H1 (cell line): ENCODE measurements around the gene SBNO2. TPM values are rescaled to one million over a fixed set of nuclear protein-coding genes. Genes with fewer than 3 reads are reported as not detected.

Experiments
- CTCF ChIA-PET: fragments of 300-600 bp; sonication (Branson Sonifier 250); formaldehyde crosslinking; loops from one replicate; lab custom pipeline; 2021; ENCODE audit not compliant: partially characterized antibody; lab: Charles Lee
- POLR2A ChIA-PET: fragments of 300-600 bp; sonication (Branson Sonifier 250); formaldehyde crosslinking; loops from one replicate; lab custom pipeline; 2021; ENCODE audit warnings: inconsistent platforms; ENCODE audit not compliant: partially characterized antibody; lab: Charles Lee
- DNase-seq, 2 experiments: peaks; one replicate each; pipeline versions ENCODE4 v3.0.0 to v3.0.0-alpha.2; 2010 to 2022; ENCODE audit warnings: low spot score in 2 of 2, low read depth in 1 of 2, mixed read lengths in 1 of 2
- FAIRE-seq: peaks from 2 replicates; lab custom pipeline; 2011; peaks lifted over from hg19 to GRCh38; lab: Jason Lieb, UNC
- H2AFZ ChIP-seq: 2 replicates; pipeline ENCODE4 v1.8.1; 2012; ENCODE audit warnings: low read length, inconsistent platforms
- H2AK5ac ChIP-seq: 2 replicates; pipeline ENCODE4 v1.6.1; 2013; ENCODE audit warnings: low read depth, low read length
- H2BK120ac ChIP-seq: replicated peaks from 2 replicates; pipeline ENCODE3; 2013; ENCODE audit warnings: low read depth, low read length, inconsistent platforms
- H2BK12ac ChIP-seq: 2 replicates; pipeline ENCODE4 v1.6.1; 2013; ENCODE audit warnings: low read depth, low read length
- H2BK15ac ChIP-seq: 2 replicates; pipeline ENCODE4 v1.6.1; 2013; ENCODE audit warnings: low read length
- H2BK20ac ChIP-seq: 2 replicates; pipeline ENCODE4 v1.6.1; 2013; ENCODE audit warnings: low read length
- H2BK5ac ChIP-seq: 2 replicates; pipeline ENCODE4 v1.6.1; 2013; ENCODE audit warnings: low read depth, low read length
- H3K14ac ChIP-seq: 2 replicates; pipeline ENCODE4 v1.6.1; 2013; ENCODE audit warnings: inconsistent platforms; ENCODE audit not compliant: insufficient read length
- H3K18ac ChIP-seq: 2 replicates; pipeline ENCODE4 v1.6.1; 2013; ENCODE audit warnings: low read length; ENCODE audit errors: extremely low read depth
- H3K23ac ChIP-seq: 2 replicates; pipeline ENCODE4 v1.6.1; 2013; ENCODE audit warnings: inconsistent platforms; ENCODE audit not compliant: insufficient read length
- H3K23me2 ChIP-seq: 2 replicates; pipeline ENCODE4 v1.6.1; 2013; ENCODE audit warnings: low read depth, low read length
- H3K27ac ChIP-seq: 2 replicates; pipeline ENCODE4 v1.6.1; 2011; ENCODE audit warnings: low read depth, low read length, inconsistent platforms
- H3K27me3 ChIP-seq, 4 experiments: replicated peaks in 1 of 4; 1 replicate in 1 of 4; 2 replicates in 3 of 4; pipeline versions ENCODE4 v1.6.1 to v1.8.1; 2011 to 2013; ENCODE audit warnings: low read length in 3 of 4, mild to moderate bottlenecking in 3 of 4, inconsistent platforms in 2 of 4, mixed read lengths in 2 of 4, moderate library complexity in 1 of 4; ENCODE audit not compliant: control insufficient read depth in 3 of 4, insufficient read depth in 3 of 4; ENCODE audit errors: extremely low read depth in 1 of 4
- H3K36me3 ChIP-seq, 4 experiments: 2 replicates each; pipeline versions ENCODE4 v1.6.1 to v1.8.1; 2011 to 2013; ENCODE audit warnings: mild to moderate bottlenecking in 4 of 4, low read length in 3 of 4, moderate library complexity in 2 of 4, control low read depth in 1 of 4, inconsistent platforms in 1 of 4; ENCODE audit not compliant: insufficient read depth in 4 of 4, control insufficient read depth in 2 of 4
- H3K4ac ChIP-seq: replicated peaks from 2 replicates; pipeline ENCODE3; 2013; ENCODE audit warnings: low read length, low read depth, mixed read lengths, inconsistent platforms; ENCODE audit not compliant: insufficient read length
- H3K4me1 ChIP-seq, 4 experiments: replicated peaks in 1 of 4; 1 replicate in 1 of 4; 2 replicates in 3 of 4; pipeline versions ENCODE4 v1.6.1 to v1.8.1; 2011 to 2013; ENCODE audit warnings: low read length in 3 of 4, inconsistent platforms in 2 of 4, mixed read lengths in 1 of 4; ENCODE audit not compliant: insufficient read depth in 4 of 4, control insufficient read depth in 3 of 4
- H3K4me2 ChIP-seq, 2 experiments: 2 replicates each; pipeline versions ENCODE4 v1.6.1 to v1.8.1; 2011 to 2013; ENCODE audit warnings: low read depth in 2 of 2, low read length in 2 of 2, control low read depth in 1 of 2, inconsistent platforms in 1 of 2, mild to moderate bottlenecking in 1 of 2; ENCODE audit not compliant: insufficient read depth in 1 of 2
- H3K4me3 ChIP-seq, 4 experiments: fragments of 200-600, 300-600 bp in 1 of 4; sonication (generic), shearing (Covaris generic), sonication (Bioruptor Twin) in 1 of 4; 2 replicates each; pipeline versions ENCODE4 v1.5.1 to v1.8.1; 2011 to 2016; ENCODE audit warnings: low read length in 4 of 4, low read depth in 3 of 4, control low read depth in 2 of 4, inconsistent platforms in 2 of 4, mild to moderate bottlenecking in 2 of 4, mixed read lengths in 1 of 4, moderate library complexity in 1 of 4; ENCODE audit not compliant: insufficient read depth in 2 of 4; ENCODE audit errors: extremely low read depth in 1 of 4
- H3K56ac ChIP-seq: replicated peaks from 2 replicates; pipeline ENCODE3; 2013; ENCODE audit warnings: low read depth, mild to moderate bottlenecking, mixed read lengths, low read length, inconsistent platforms; ENCODE audit not compliant: insufficient read length
- H3K79me1 ChIP-seq: 2 replicates; pipeline ENCODE4 v1.6.1; 2013; ENCODE audit warnings: low read depth, low read length, control low read depth
- H3K79me2 ChIP-seq, 2 experiments: 2 replicates each; pipeline versions ENCODE4 v1.6.1 to v1.8.1; 2012 to 2013; ENCODE audit warnings: low read length in 2 of 2, mild to moderate bottlenecking in 2 of 2, inconsistent platforms in 1 of 2; ENCODE audit not compliant: insufficient read depth in 2 of 2, control insufficient read depth in 1 of 2
- H3K9ac ChIP-seq, 4 experiments: replicated peaks in 1 of 4; 1 replicate in 1 of 4; 2 replicates in 3 of 4; pipeline versions ENCODE4 v1.6.1 to v1.8.1; 2011 to 2013; ENCODE audit warnings: low read depth in 3 of 4, low read length in 3 of 4, control low read depth in 2 of 4, mild to moderate bottlenecking in 2 of 4, moderate library complexity in 2 of 4, inconsistent platforms in 1 of 4; ENCODE audit errors: extremely low read depth in 1 of 4
- H3K9me3 ChIP-seq, 2 experiments: 2 replicates each; pipeline versions ENCODE4 v1.6.1 to v1.8.1; 2012 to 2013; ENCODE audit warnings: mild to moderate bottlenecking in 2 of 2, moderate library complexity in 2 of 2, control low read depth in 1 of 2, inconsistent platforms in 1 of 2, low read depth in 1 of 2, low read length in 1 of 2, mixed read lengths in 1 of 2; ENCODE audit not compliant: insufficient read depth in 2 of 2
- H4K20me1 ChIP-seq, 2 experiments: replicated peaks in 1 of 2; 2 replicates each; pipeline versions ENCODE3 to v1.8.1; 2011 to 2013; ENCODE audit warnings: inconsistent platforms in 2 of 2, low read length in 2 of 2, mild to moderate bottlenecking in 1 of 2; ENCODE audit not compliant: insufficient read depth in 2 of 2, control insufficient read depth in 1 of 2
- H4K5ac ChIP-seq: 2 replicates; pipeline ENCODE4 v1.6.1; 2013; ENCODE audit warnings: low read length, low read depth, mixed read lengths, inconsistent platforms; ENCODE audit not compliant: insufficient read length
- H4K8ac ChIP-seq: 2 replicates; pipeline ENCODE4 v1.8.0; 2013; ENCODE audit warnings: mild to moderate bottlenecking, moderate library complexity, low read length, inconsistent platforms; ENCODE audit not compliant: insufficient read depth; ENCODE audit errors: extremely low read depth
- H4K91ac ChIP-seq: replicated peaks from 2 replicates; pipeline ENCODE3; 2013; ENCODE audit warnings: low read length, mixed read lengths, inconsistent platforms; ENCODE audit not compliant: insufficient read length
- KDM1A ChIP-seq: fragments of 200-600, 300-600 bp; sonication (generic); IDR thresholded peaks from 2 replicates; pipeline ENCODE4 v1.7.1; 2016; ENCODE audit warnings: mild to moderate bottlenecking, low read length, borderline replicate concordance
- POLR2AphosphoS5 ChIP-seq: IDR thresholded peaks from 2 replicates; pipeline ENCODE4 v1.6.1; 2011; ENCODE audit warnings: low read depth, low read length
- TBP ChIP-seq: IDR thresholded peaks from 2 replicates; pipeline ENCODE4 v1.6.1; 2011; ENCODE audit warnings: low read depth, low read length, improper control_type of control experiment
- WGBS, 2 experiments: shearing (Covaris generic) in 1 of 2; methylation state at CpG; one replicate each; pipeline versions ENCODE4 v1.1.6 to v1.1.7; 2013 to 2015; ENCODE audit warnings: low lambda C conversion rate in 2 of 2, mixed read lengths in 2 of 2, inconsistent platforms in 1 of 2, low coverage in 1 of 2, missing lambda C conversion rate in 1 of 2; ENCODE audit not compliant: insufficient replicate concordance in 2 of 2, insufficient coverage in 1 of 2, insufficient read length in 1 of 2; ENCODE audit errors: extremely low coverage in 1 of 2, missing lambda C conversion rate in 1 of 2; 5-methylcytosine and 5-hydroxymethylcytosine counted together
- polyA plus RNA-seq, 7 experiments: library from polyadenylated mRNA; depleted of rRNA in 3 of 7; stranded (reverse) in 5 of 7; unstranded in 2 of 7; fragments of >200 nt in 5 of 7; fragments of 200-250 nt in 2 of 7; gene quantifications; 1 replicate in 5 of 7; 2 replicates in 1 of 7; 4 replicates in 1 of 7; pipeline versions ENCODE4 v1.2.1 to v1.2.3, GENCODE V29; 2011 to 2013; ENCODE audit warnings: missing spikeins in 2 of 7, mixed read lengths in 2 of 7
- total RNA-seq: library from RNA; stranded (reverse); fragmentation: NEBNext Ultra II Directional; extraction: Animal tissue kit (Norgen Biotek cat#: 25700); gene quantifications from 2 replicates; pipeline ENCODE4 v1.2.1, GENCODE V29; 2021

SBNO2 gene
- total and polyA plus RNA-seq, 2 of the 8 experiments (the other 6 are each of a cell fraction or from before 2014, with no cell fraction given): 12.2 to 31.4 TPM

- no peak for TF ChIP-seq KDM1A
- TF ChIP-seq TBP: no peak
- 0 out of 2 replicates have a peak, but pooled peaks have one; percentile 43 for TF ChIP-seq POLR2AphosphoS5
- TF ChIP-seq, all 59 proteins: peak for 1
- Histone ChIP-seq H3K18ac (no peak overlapping the region), H3K79me1 (no peaks in the 10 kb centered on the region; the same call in none of the 2 replicates)
These were observed 88.2 kb downstream of the SBNO2 start for GRCh38 chr19:1085676-1086442.

More at GRCh38 chr19:1085676-1086442, 88.2 kb downstream of the SBNO2 start:
- H2BK12ac ChIP-seq: no peak overlapping the region
- no peak overlapping the region for H4K91ac ChIP-seq
- H2BK20ac ChIP-seq: no peak overlapping the region
- no peak overlapping the region for H2BK120ac ChIP-seq
- H3K56ac ChIP-seq: no peak overlapping the region
- DNase-seq: no peak
- no peaks in the 10 kb centered on the region for H3K79me2 ChIP-seq
- no peak overlapping the region for H3K27ac ChIP-seq
- WGBS, 2 experiments: 86% methylated on average over 36 of the region's 38 CpGs; no CpG with 5 or more reads in 1 of the 2 experiments
- H3K27me3 ChIP-seq: no peaks in the 10 kb centered on the region
- H3K36me3 ChIP-seq: peaks cover 0 to 58% (median 19%) of the 10 kb centered on the region in 4 experiments; a peak in 4 of 8 replicates
- H4K8ac ChIP-seq: no peak overlapping the region; the same call in 1 of the 2 replicates
- no peak overlapping the region for H3K9ac ChIP-seq
- peaks cover 0 to 7% (median 0%) of the 10 kb centered on the region in 4 experiments; a peak in 4 of 7 replicates for H3K4me1 ChIP-seq
- H3K4me3 ChIP-seq: no peak overlapping the region
- H3K4ac ChIP-seq: no peak overlapping the region
- ChIA-PET POLR2A (interaction anchor here (0.6 to 10.3 kb wide), 28 partner anchors 9 to 226 kb away, joined by 3 to 116 read pairs (median 4); partner anchors contain the start of genes ABCA7, ARHGAP45, GPX4 and POLR2E), CTCF (interaction anchor here (0.7 to 2.8 kb wide), 11 partner anchors 8 to 140 kb away, joined by 3 to 7 read pairs (median 3); no protein-coding TSS in a partner anchor)
- H3K14ac ChIP-seq: no peak overlapping the region
- no peaks in the 10 kb centered on the region for H3K23me2 ChIP-seq
- no peak overlapping the region for H4K5ac ChIP-seq
- peaks cover 2 to 20% of the 10 kb centered on the region in 2 experiments for H4K20me1 ChIP-seq
- no peak overlapping the region for H3K23ac ChIP-seq
- H2BK5ac ChIP-seq: no peak overlapping the region
- H2AFZ ChIP-seq: no peak overlapping the region
- FAIRE-seq: no peak
- H2BK15ac ChIP-seq: no peak overlapping the region
- no peak overlapping the region for H2AK5ac ChIP-seq
- no peaks in the 10 kb centered on the region for H3K9me3 ChIP-seq
- no peak overlapping the region for H3K4me2 ChIP-seq
